Tongue (tissue), 1 donor: Measurements from ENCODE around the gene CTNS. TPM values are rescaled to one million over a fixed set of nuclear protein-coding genes. Genes with fewer than 3 reads are reported as not detected.

Source experiments
- total RNA-seq: library from RNA; depleted of rRNA; stranded (reverse); fragments of >200 nt; gene quantifications from one replicate; pipeline ENCODE4 v1.2.3, GENCODE V29; 2014

The CTNS gene
- total RNA-seq, 1 donor from 2014 or later = 14.7 TPM

Other genes with a start within 250 kb of the CTNS start
- gene OR1E1, start 238.3 kb upstream of the CTNS start, total RNA-seq = not detected
- not detected for gene OR3A3, start 225.4 kb upstream of the CTNS start, total RNA-seq
- gene OR1E2, start 202.9 kb upstream of the CTNS start, total RNA-seq = not detected
- gene SPATA22, start 164.9 kb upstream of the CTNS start, total RNA-seq = not detected
- gene ASPA, start 160.8 kb upstream of the CTNS start, total RNA-seq = 4.4 TPM
- gene TRPV3, start 78.9 kb upstream of the CTNS start, total RNA-seq = 1.8 TPM
- gene TRPV1, start 27.3 kb upstream of the CTNS start, total RNA-seq = 8.2 TPM
- gene SHPK, start 510 bp upstream of the CTNS start, total RNA-seq = 15.3 TPM
- 53.7 TPM for gene TAX1BP3, start 31.8 kb downstream of the CTNS start, total RNA-seq
- gene EMC6, start 32.1 kb downstream of the CTNS start, total RNA-seq = 14.7 TPM
- gene P2RX5, start 59.4 kb downstream of the CTNS start, total RNA-seq = 13.5 TPM
- 2.3 TPM for gene HASPIN, start 87.1 kb downstream of the CTNS start, total RNA-seq
- 15.3 TPM for gene ITGAE, start 164.4 kb downstream of the CTNS start, total RNA-seq
- gene NCBP3, start 209.5 kb downstream of the CTNS start, total RNA-seq = 31.7 TPM